Natural killer cell treated with Interleukin-12 subunit alpha and Interleukin-12 subunit beta and Interleukin-15 and Interleukin-18, amount 100 ng/mL, for 72 hours (primary cell): Measurements from ENCODE around the gene SLC25A40. TPM values are rescaled to one million over a fixed set of nuclear protein-coding genes. Genes with fewer than 3 reads are reported as not detected.
A peak's percentile ranks its signal among the peaks of the same experiment; 100 is the strongest.

Experiments
- ATAC-seq, 2 donors: fragments of 150-1000 bp; cut with Tn5 transposase in 1 of 2; sonication (Bioruptor Pico), chemical (Tn5 transposase) in 1 of 2; 2 replicates each; pipeline ENCODE4 v1.10.0; 2021
- DNase-seq: peaks from one replicate; pipeline ENCODE4 v3.0.0; 2022; ENCODE audit warnings: low spot score
- H3K27ac Mint-ChIP-seq, 2 donors: 1 replicate in 1 of 2; 2 replicates in 1 of 2; pipeline ENCODE4 v1.8.0; 2022; ENCODE audit warnings: mixed read lengths in 2 of 2, mild to moderate bottlenecking in 1 of 2, moderate library complexity in 1 of 2
- H3K27me3 Mint-ChIP-seq, 2 donors: 1 replicate in 1 of 2; 2 replicates in 1 of 2; pipeline ENCODE4 v1.8.0; 2022; ENCODE audit warnings: mixed read lengths in 2 of 2
- H3K36me3 Mint-ChIP-seq: one replicate; pipeline ENCODE4 v1.8.0; 2022; ENCODE audit warnings: mixed read lengths
- H3K4me1 Mint-ChIP-seq, 2 donors: 1 replicate in 1 of 2; 2 replicates in 1 of 2; pipeline ENCODE4 v1.8.0; 2022; ENCODE audit warnings: low read depth in 2 of 2, mixed read lengths in 2 of 2, mild to moderate bottlenecking in 1 of 2
- H3K4me3 Mint-ChIP-seq: one replicate; pipeline ENCODE4 v1.8.0; 2022; ENCODE audit warnings: mixed read lengths
- H3K9me3 Mint-ChIP-seq: 2 replicates; pipeline ENCODE4 v1.8.0; 2022; ENCODE audit warnings: mixed read lengths
- total RNA-seq, 2 donors: library from RNA; stranded (reverse); gene quantifications; one replicate each; pipeline ENCODE4 v1.2.3, GENCODE V29; 2022

Gene SLC25A40
- total RNA-seq, 2 donors from 2014 or later: 27.7 to 37.8 TPM

- no peak overlapping the region for H3K27ac Mint-ChIP-seq
- no peaks in the 10 kb centered on the region for H3K36me3 Mint-ChIP-seq
- peaks cover 9 to 22% of the 10 kb centered on the region in 2 donors for H3K27me3 Mint-ChIP-seq
- ATAC-seq (no peak), DNase-seq (no peak)
- no peaks in the 10 kb centered on the region for H3K9me3 Mint-ChIP-seq
- no peaks in the 10 kb centered on the region for H3K4me1 Mint-ChIP-seq
- H3K4me3 Mint-ChIP-seq: no peak overlapping the region
Observed at GRCh38 chr7:87797798-87798403, 78.3 kb downstream of the SLC25A40 start.

- Mint-ChIP-seq H3K4me1 (no peaks in the 10 kb centered on the region), H3K27ac (no peak overlapping the region), H3K4me3 (no peak overlapping the region), H3K27me3 (peaks cover 14 to 27% of the 10 kb centered on the region in 2 donors), H3K9me3 (no peaks in the 10 kb centered on the region), H3K36me3 (no peaks in the 10 kb centered on the region)
- DNase-seq (no peak), ATAC-seq (no peak)
Observed at GRCh38 chr7:87797395-87797794, 78.8 kb downstream of the SLC25A40 start.

GRCh38 chr7:87785368-87785995 is 90.7 kb downstream of the SLC25A40 start:
- no peaks in the 10 kb centered on the region for H3K36me3 Mint-ChIP-seq
- ATAC-seq (peak in 1 of 2 donors; percentile 62), DNase-seq (no peak)
- H3K9me3 Mint-ChIP-seq: no peaks in the 10 kb centered on the region
- no peak overlapping the region for H3K27ac Mint-ChIP-seq
- H3K4me3 Mint-ChIP-seq: no peak overlapping the region
- H3K4me1 Mint-ChIP-seq: no peaks in the 10 kb centered on the region
- peaks cover 11 to 12% of the 10 kb centered on the region in 2 donors for H3K27me3 Mint-ChIP-seq

- ATAC-seq: no peak
Observed at GRCh38 chr7:87784424-87784823, 91.7 kb downstream of the SLC25A40 start.

More at GRCh38 chr7:87784424-87784823, 91.7 kb downstream of the SLC25A40 start:
- Mint-ChIP-seq H3K4me1 (no peaks in the 10 kb centered on the region), H3K9me3 (no peaks in the 10 kb centered on the region), H3K27me3 (peaks cover 11 to 12% of the 10 kb centered on the region in 2 donors), H3K27ac (no peak overlapping the region), H3K4me3 (no peak overlapping the region), H3K36me3 (no peaks in the 10 kb centered on the region)
- no peak for DNase-seq

Other genes with a start within 250 kb of the SLC25A40 start
- 1 to 10 TPM in 1 of 2 donors, under 1 TPM in 1; 0.84 to 1.5 TPM for gene RUNDC3B, start 248.0 kb downstream of the SLC25A40 start, total RNA-seq
- gene DBF4, start 133 bp upstream of the SLC25A40 start, total RNA-seq: 10 to 100 TPM; 40.6 to 64.2 TPM
- gene ADAM22, start 57.9 kb upstream of the SLC25A40 start, total RNA-seq: 1 to 10 TPM in 1 of 2 donors, under 1 TPM in 1; 0.29 to 1.9 TPM